Activated CD4-positive, alpha-beta memory T cell treated with anti-CD3 and anti-CD28 coated beads for 36 hours (primary cell): ENCODE measurements around the gene ZEB2. TPM values are rescaled to one million over a fixed set of nuclear protein-coding genes. Genes with fewer than 3 reads are reported as not detected.

Experiments used
- CTCF ChIA-PET: fragments of 350-600 bp; sonication (Branson Sonifier 250); formaldehyde crosslinking; loops from one replicate; lab custom pipeline; 2021; ENCODE audit warnings: antibody characterized with exemption, inconsistent platforms; lab: Charles Lee
- POLR2A ChIA-PET: fragments of 350-600 bp; sonication (Branson Sonifier 250); formaldehyde crosslinking; loops from one replicate; lab custom pipeline; 2021; ENCODE audit warnings: antibody characterized with exemption; lab: Charles Lee
- DNase-seq: peaks from one replicate; pipeline ENCODE4 v3.0.0-alpha.2; 2020
- H3K27ac Mint-ChIP-seq: one replicate; pipeline ENCODE4 v1.8.0; 2021; ENCODE audit warnings: mixed read lengths
- H3K27me3 Mint-ChIP-seq: one replicate; pipeline ENCODE4 v1.8.0; 2021; ENCODE audit warnings: mixed read lengths
- H3K36me3 Mint-ChIP-seq: one replicate; pipeline ENCODE4 v1.8.0; 2021; ENCODE audit warnings: mixed read lengths
- H3K4me1 Mint-ChIP-seq: one replicate; pipeline ENCODE4 v1.8.0; 2021; ENCODE audit warnings: low read depth, mixed read lengths
- H3K4me3 Mint-ChIP-seq: one replicate; pipeline ENCODE4 v1.8.0; 2021; ENCODE audit warnings: mild to moderate bottlenecking, mixed read lengths
- H3K9me3 Mint-ChIP-seq: one replicate; pipeline ENCODE4 v1.8.0; 2021; ENCODE audit warnings: mixed read lengths
- intact Hi-C: fragments of 100-400 bp; cut with micrococcal nuclease; formaldehyde crosslinking; loops from one replicate; pipeline ENCODE4 v1.15.1; 2023
- total RNA-seq, 2 experiments: library from RNA; stranded (reverse); gene quantifications; one replicate each; pipeline ENCODE4 v1.2.3, GENCODE V29; 2021

ZEB2 gene
- total RNA-seq, 2 experiments from 2014 or later, result 16.8 to 17.1 TPM

DNA sequence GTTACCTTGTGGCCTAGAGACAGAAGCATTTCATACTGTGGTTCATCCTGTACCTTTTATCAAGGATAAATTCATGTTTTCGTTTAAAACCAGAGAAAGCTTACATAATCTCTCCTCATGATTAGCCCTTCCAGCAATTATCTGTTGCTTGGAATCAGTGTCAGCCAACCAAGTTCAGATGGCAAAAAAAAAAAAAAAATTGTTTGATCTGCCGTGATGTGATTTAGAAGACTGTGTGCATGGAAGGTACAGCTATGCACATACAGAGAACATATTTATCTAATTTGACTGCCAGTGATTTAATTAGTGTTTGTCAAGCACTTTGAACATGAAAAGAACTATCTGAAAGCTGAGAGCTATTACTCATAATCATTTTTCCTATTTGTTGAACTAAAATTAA is 180.9 kb downstream of the ZEB2 start:
- intact Hi-C loops, result no loop called here
- CTCF ChIA-PET, result no interaction called here

DNA sequence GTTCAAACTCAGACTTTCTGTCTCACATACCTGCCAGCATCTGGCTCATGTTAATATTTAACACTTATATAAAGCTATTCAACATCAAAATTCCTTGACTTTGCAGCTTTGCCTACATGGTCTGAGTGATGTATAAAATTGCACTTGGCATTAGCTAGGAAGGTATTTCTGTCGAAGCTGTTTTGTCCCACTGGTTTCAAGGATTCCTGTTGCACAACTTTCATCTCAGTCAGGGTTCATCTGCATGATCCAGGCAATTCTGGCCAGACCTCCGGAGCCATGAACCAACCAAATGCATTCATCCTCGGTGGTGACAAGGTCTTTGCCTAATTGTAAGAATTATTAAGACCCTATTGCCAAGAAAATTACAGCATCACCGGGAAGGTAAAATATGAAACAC is 185.4 kb downstream of the ZEB2 start:
- intact Hi-C loops, result loop anchor here (5.0 kb wide), 2 partner anchors 1072 to 1207 kb away; partner anchors contain the start of gene ARHGAP15
- no peaks in the 10 kb centered on the region for H3K27me3 Mint-ChIP-seq
- no peaks in the 10 kb centered on the region for H3K9me3 Mint-ChIP-seq
- ChIA-PET CTCF (no interaction called here), POLR2A (no interaction called here)
- DNase-seq, result no peak
- no peak overlapping the region for H3K4me3 Mint-ChIP-seq
- H3K27ac Mint-ChIP-seq, result no peak overlapping the region
- peaks cover 28% of the 10 kb centered on the region for H3K4me1 Mint-ChIP-seq
- H3K36me3 Mint-ChIP-seq, result peaks cover 5% of the 10 kb centered on the region

More for the DNA sequence above, 180.9 kb downstream of the ZEB2 start:
- Mint-ChIP-seq H3K9me3 (no peaks in the 10 kb centered on the region), H3K4me1 (peaks cover 14% of the 10 kb centered on the region), H3K27me3 (no peaks in the 10 kb centered on the region), H3K27ac (no peak overlapping the region), H3K4me3 (no peak overlapping the region), H3K36me3 (no peaks in the 10 kb centered on the region)
- POLR2A ChIA-PET, result no interaction called here
- no peak for DNase-seq
